ENCODE measurements around the gene KRT9. TPM values are rescaled to one million over a fixed set of nuclear protein-coding genes. Genes with fewer than 3 reads are reported as not detected.

Gene KRT9
- total and polyA plus RNA-seq, 9 of the 15 experiments (the other 6 are each of a cell fraction or from before 2014, with no cell fraction given) = 0.03 TPM; not detected in 8

DNA sequence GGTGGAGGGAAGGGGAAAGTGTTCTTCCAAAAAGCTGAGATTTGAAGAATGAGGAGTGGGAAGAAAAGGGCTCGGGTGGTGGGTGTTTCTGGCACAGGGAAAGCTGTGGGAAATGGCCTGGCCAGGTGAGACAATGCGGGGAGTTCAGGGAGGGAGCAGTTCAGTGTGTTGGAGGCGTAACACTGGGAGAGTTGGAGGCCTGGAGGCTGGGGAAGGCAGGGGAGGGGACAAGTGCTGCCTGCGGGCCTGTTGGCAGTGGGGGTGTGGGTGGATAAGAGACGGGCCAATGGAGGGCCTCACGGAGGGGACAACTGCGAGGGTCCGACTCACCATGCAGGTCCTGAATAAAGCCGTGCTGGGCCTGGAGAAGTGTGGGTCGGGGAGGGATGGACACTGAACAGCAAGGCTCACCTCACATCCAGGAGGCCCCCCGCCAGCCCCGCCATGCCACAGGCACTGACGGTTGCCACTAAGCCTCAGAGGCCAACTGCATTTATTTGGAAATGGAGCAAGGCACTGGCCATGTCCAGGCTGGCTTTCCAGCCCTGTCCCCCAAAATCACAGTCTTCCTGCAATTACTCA is 25.9 kb downstream of the KRT9 start:
- Histone ChIP-seq H3K4me2 (ENCODE audit: insufficient read depth, low read length) (no peak overlapping the region), H3K27ac (ENCODE audit: extremely low read depth, low read depth, low read length) (no peak overlapping the region), H2AFZ (ENCODE audit: low read depth, low read length) (no peak overlapping the region), H3K9ac (ENCODE audit: insufficient read depth in 1 of 2, low read depth in 2 of 2, low read length in 2 of 2) (no peak overlapping the region), H4K20me1 (replicated peaks; ENCODE audit: control insufficient read depth, insufficient read depth, low read length) (no peaks in the 10 kb centered on the region), H3K79me2 (ENCODE audit: control insufficient read depth, insufficient read depth, low read length) (no peaks in the 10 kb centered on the region), H3K36me3 (ENCODE audit: control insufficient read depth, insufficient read depth, low read length) (no peaks in the 10 kb centered on the region), H3K4me1 (replicated peaks in 1 of 2; ENCODE audit: control insufficient read depth in 2 of 2, insufficient read depth in 2 of 2, low read length in 2 of 2) (peaks cover 36 to 44% of the 10 kb centered on the region in 2 experiments), H3K4me3 (no peak overlapping the region), H3K9me3 (replicated peaks; ENCODE audit: control insufficient read depth, insufficient read depth, low read depth, low read length) (no peaks in the 10 kb centered on the region), H3K9me1 (ENCODE audit: control insufficient read depth, insufficient read depth, low read length) (no peaks in the 10 kb centered on the region), H3K27me3 (ENCODE audit: control insufficient read depth in 2 of 2, insufficient read depth in 2 of 2, low read length in 2 of 2) (no peaks in the 10 kb centered on the region)
- WGBS (ENCODE audit: insufficient coverage, low coverage, missing lambda C conversion rate) = 68% methylated on average over 12 of the region's 13 CpGs
- in situ Hi-C loops (cut with MboI) (loop anchor here (5.0 kb wide), 3 partner anchors 59 to 744 kb away; partner anchors contain the start of gene KRT36), intact Hi-C loops (cut with micrococcal nuclease) (no loop called here)
- POLR2A ChIA-PET = no interaction called here
- BruUV-seq (replicated peaks) = no TSS peak
- CTCF ChIA-PET (ENCODE audit: low intra/inter-chr PET ratio) = interaction anchor here (1.0 kb wide), 1 partner anchor 636 kb away, joined by 4 read pairs; no protein-coding TSS in a partner anchor
- no peak for FAIRE-seq
- no peak for ATAC-seq
- DNase-seq (ENCODE audit: extremely low read depth in 1 of 4, low spot score in 3 of 4) = no peak
- TF ChIP-seq NCOA6 (IDR thresholded peaks at IDR 0.05) (no peak), SIN3A (IDR thresholded peaks at IDR 0.05; ENCODE audit: borderline replicate concordance in 2 of 2, control insufficient read depth in 1 of 2, low read depth in 2 of 2, low read length in 2 of 2) (no peak), ZNF584 (CRISPR knock-in tag; IDR thresholded peaks at IDR 0.05; ENCODE audit: low read depth) (no peak), SNIP1 (IDR thresholded peaks at IDR 0.05; ENCODE audit: low read depth) (no peak), ZNF217 (CRISPR knock-in tag; IDR thresholded peaks at IDR 0.05) (no peak), RBM25 (IDR thresholded peaks at IDR 0.05; ENCODE audit: low read depth, low read length, severe bottlenecking) (no peak), ZBTB12 (CRISPR knock-in tag; IDR thresholded peaks at IDR 0.05) (no peak), KLF10 (CRISPR knock-in tag; IDR thresholded peaks at IDR 0.05) (no peak)
- TF ChIP-seq, protein P1, sequence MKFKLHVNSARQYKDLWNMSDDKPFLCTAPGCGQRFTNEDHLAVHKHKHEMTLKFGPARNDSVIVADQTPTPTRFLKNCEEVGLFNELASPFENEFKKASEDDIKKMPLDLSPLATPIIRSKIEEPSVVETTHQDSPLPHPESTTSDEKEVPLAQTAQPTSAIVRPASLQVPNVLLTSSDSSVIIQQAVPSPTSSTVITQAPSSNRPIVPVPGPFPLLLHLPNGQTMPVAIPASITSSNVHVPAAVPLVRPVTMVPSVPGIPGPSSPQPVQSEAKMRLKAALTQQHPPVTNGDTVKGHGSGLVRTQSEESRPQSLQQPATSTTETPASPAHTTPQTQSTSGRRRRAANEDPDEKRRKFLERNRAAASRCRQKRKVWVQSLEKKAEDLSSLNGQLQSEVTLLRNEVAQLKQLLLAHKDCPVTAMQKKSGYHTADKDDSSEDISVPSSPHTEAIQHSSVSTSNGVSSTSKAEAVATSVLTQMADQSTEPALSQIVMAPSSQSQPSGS (CRISPR knock-in tag; IDR thresholded peaks at IDR 0.05) = no peak
- TF ChIP-seq, protein P2, sequence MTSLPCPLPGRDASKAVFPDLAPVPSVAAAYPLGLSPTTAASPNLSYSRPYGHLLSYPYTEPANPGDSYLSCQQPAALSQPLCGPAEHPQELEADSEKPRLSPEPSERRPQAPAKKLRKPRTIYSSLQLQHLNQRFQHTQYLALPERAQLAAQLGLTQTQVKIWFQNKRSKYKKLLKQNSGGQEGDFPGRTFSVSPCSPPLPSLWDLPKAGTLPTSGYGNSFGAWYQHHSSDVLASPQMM (CRISPR knock-in tag; IDR thresholded peaks at IDR 0.05) = no peak
- TF ChIP-seq, protein P3, sequence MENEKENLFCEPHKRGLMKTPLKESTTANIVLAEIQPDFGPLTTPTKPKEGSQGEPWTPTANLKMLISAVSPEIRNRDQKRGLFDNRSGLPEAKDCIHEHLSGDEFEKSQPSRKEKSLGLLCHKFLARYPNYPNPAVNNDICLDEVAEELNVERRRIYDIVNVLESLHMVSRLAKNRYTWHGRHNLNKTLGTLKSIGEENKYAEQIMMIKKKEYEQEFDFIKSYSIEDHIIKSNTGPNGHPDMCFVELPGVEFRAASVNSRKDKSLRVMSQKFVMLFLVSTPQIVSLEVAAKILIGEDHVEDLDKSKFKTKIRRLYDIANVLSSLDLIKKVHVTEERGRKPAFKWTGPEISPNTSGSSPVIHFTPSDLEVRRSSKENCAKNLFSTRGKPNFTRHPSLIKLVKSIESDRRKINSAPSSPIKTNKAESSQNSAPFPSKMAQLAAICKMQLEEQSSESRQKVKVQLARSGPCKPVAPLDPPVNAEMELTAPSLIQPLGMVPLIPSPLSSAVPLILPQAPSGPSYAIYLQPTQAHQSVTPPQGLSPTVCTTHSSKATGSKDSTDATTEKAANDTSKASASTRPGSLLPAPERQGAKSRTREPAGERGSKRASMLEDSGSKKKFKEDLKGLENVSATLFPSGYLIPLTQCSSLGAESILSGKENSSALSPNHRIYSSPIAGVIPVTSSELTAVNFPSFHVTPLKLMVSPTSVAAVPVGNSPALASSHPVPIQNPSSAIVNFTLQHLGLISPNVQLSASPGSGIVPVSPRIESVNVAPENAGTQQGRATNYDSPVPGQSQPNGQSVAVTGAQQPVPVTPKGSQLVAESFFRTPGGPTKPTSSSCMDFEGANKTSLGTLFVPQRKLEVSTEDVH (IDR thresholded peaks at IDR 0.05; ENCODE audit: low read depth, partially characterized antibody) = no peak
- TF ChIP-seq, protein P4, sequence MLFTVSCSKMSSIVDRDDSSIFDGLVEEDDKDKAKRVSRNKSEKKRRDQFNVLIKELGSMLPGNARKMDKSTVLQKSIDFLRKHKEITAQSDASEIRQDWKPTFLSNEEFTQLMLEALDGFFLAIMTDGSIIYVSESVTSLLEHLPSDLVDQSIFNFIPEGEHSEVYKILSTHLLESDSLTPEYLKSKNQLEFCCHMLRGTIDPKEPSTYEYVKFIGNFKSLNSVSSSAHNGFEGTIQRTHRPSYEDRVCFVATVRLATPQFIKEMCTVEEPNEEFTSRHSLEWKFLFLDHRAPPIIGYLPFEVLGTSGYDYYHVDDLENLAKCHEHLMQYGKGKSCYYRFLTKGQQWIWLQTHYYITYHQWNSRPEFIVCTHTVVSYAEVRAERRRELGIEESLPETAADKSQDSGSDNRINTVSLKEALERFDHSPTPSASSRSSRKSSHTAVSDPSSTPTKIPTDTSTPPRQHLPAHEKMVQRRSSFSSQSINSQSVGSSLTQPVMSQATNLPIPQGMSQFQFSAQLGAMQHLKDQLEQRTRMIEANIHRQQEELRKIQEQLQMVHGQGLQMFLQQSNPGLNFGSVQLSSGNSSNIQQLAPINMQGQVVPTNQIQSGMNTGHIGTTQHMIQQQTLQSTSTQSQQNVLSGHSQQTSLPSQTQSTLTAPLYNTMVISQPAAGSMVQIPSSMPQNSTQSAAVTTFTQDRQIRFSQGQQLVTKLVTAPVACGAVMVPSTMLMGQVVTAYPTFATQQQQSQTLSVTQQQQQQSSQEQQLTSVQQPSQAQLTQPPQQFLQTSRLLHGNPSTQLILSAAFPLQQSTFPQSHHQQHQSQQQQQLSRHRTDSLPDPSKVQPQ (CRISPR knock-in tag; IDR thresholded peaks at IDR 0.05; ENCODE audit: borderline replicate concordance) = no peak
